ENCODE measurements around the gene AHRR.

GRCh38 chr5:453725-454481 is 132.4 kb downstream of the AHRR start:
- no peak for TF ChIP-seq POLR2A (IDR thresholded peaks at IDR 0.05)
- TF ChIP-seq CTCF (IDR thresholded peaks at IDR 0.05): no peak
- TF ChIP-seq POLR2AphosphoS5 (IDR thresholded peaks at IDR 0.05): no peak

Measured in stomach (tissue), 4 donors.